CD4-positive, alpha-beta T cell (primary cell): ENCODE results near the gene ELFN1. TPM values are rescaled to one million over a fixed set of nuclear protein-coding genes. Genes with fewer than 3 reads are reported as not detected.

Experiments used
- ATAC-seq: fragments of 200-7000 bp; cut with Tn5 transposase; one replicate; pipeline ENCODE4 v1.10.0; 2022; ENCODE audit warnings: mild to moderate bottlenecking; ENCODE audit not compliant: poor library complexity
- CTCF ChIA-PET: fragments of 350-600 bp; sonication (Branson Sonifier 250); formaldehyde crosslinking; loops from one replicate; lab custom pipeline; 2021; ENCODE audit warnings: antibody characterized with exemption, inconsistent platforms; lab: Charles Lee
- POLR2A ChIA-PET: fragments of 350-600 bp; sonication (Branson Sonifier 250); formaldehyde crosslinking; loops from one replicate; lab custom pipeline; 2021; ENCODE audit warnings: antibody characterized with exemption, inconsistent platforms; lab: Charles Lee
- DNase-seq, 14 experiments: peaks; one replicate each; pipeline ENCODE4 v3.0.0-alpha.2; 2013 to 2020; ENCODE audit warnings: mixed read lengths in 2 of 14
- H3K27ac ChIP-seq, 2 donors: one replicate each; pipeline versions ENCODE4 v1.5.1 to v1.7.0; 2013; ENCODE audit warnings: low read length in 2 of 2, low read depth in 1 of 2, mild to moderate bottlenecking in 1 of 2
- H3K27me3 ChIP-seq, 2 experiments: 1 replicate in 1 of 2; 2 replicates in 1 of 2; pipeline versions ENCODE4 v1.6.1 to v1.7.0; 2013; ENCODE audit warnings: low read length in 2 of 2, control low read depth in 1 of 2, mild to moderate bottlenecking in 1 of 2, moderate library complexity in 1 of 2; ENCODE audit not compliant: insufficient read depth in 2 of 2, control insufficient read depth in 1 of 2
- H3K36me3 ChIP-seq: one replicate; pipeline ENCODE4 v1.6.1; 2013; ENCODE audit warnings: low read length, control low read depth; ENCODE audit not compliant: insufficient read depth
- H3K4me1 ChIP-seq: one replicate; pipeline ENCODE4 v1.6.1; 2013; ENCODE audit warnings: low read length, control low read depth; ENCODE audit not compliant: insufficient read depth
- H3K4me3 ChIP-seq: one replicate; pipeline ENCODE4 v1.5.1; 2013; ENCODE audit warnings: mild to moderate bottlenecking, low read length, moderate library complexity
- H3K9me3 ChIP-seq, 2 experiments: 1 replicate in 1 of 2; 2 replicates in 1 of 2; pipeline versions ENCODE4 v1.6.1 to v1.7.0; 2013; ENCODE audit warnings: low read length in 2 of 2, mild to moderate bottlenecking in 2 of 2, control low read depth in 1 of 2, moderate library complexity in 1 of 2; ENCODE audit not compliant: control insufficient read depth in 1 of 2, insufficient read depth in 1 of 2
- H3K27ac Mint-ChIP-seq: one replicate; pipeline ENCODE4 v1.8.0; 2020; ENCODE audit warnings: mixed read lengths
- H3K27me3 Mint-ChIP-seq: one replicate; pipeline ENCODE4 v1.8.0; 2021; ENCODE audit warnings: mixed read lengths
- H3K36me3 Mint-ChIP-seq: one replicate; pipeline ENCODE4 v1.8.0; 2021; ENCODE audit warnings: low read depth, mixed read lengths
- H3K4me1 Mint-ChIP-seq: one replicate; pipeline ENCODE4 v1.8.0; 2021; ENCODE audit warnings: low read depth, mixed read lengths
- H3K4me3 Mint-ChIP-seq: one replicate; pipeline ENCODE4 v1.8.0; 2020; ENCODE audit warnings: mild to moderate bottlenecking, mixed read lengths
- H3K9me3 Mint-ChIP-seq: one replicate; pipeline ENCODE4 v1.8.0; 2020; ENCODE audit warnings: mixed read lengths
- CTCF ChIP-seq: fragments of 200-600 bp; IDR thresholded peaks from one replicate; pipeline ENCODE4 v1.8.0; 2022; ENCODE audit warnings: antibody characterized with exemption, mild to moderate bottlenecking
- intact Hi-C, 2 experiments: fragments of 100-400 bp; cut with DNase I in 1 of 2; cut with micrococcal nuclease in 1 of 2; formaldehyde crosslinking; loops; one replicate each; pipeline versions ENCODE4 v1.15.1 to v1.9.0; 2023 to 2025; cut with DNase I, micrococcal nuclease
- total RNA-seq, 174 experiments: library from RNA in 2 of 174; stranded (reverse) in 2 of 174; gene quantifications; one replicate each; pipeline ENCODE4 v1.2.3 and lab custom pipeline; 2021 to 2026

Gene ELFN1
- total RNA-seq, 2 experiments from 2014 or later = not detected

GRCh38 chr7:1651891-1652290, 18.2 kb upstream of the ELFN1 start:
- no peak for ATAC-seq
- Mint-ChIP-seq H3K9me3 (no peaks in the 10 kb centered on the region), H3K27ac (no peak overlapping the region), H3K36me3 (no peaks in the 10 kb centered on the region), H3K27me3 (peaks cover 26% of the 10 kb centered on the region), H3K4me1 (no peaks in the 10 kb centered on the region), H3K4me3 (no peak overlapping the region)
- no peak overlapping the region for H3K27ac ChIP-seq
- POLR2A ChIA-PET = no interaction called here
- peaks cover 2 to 13% of the 10 kb centered on the region in 2 experiments for H3K27me3 ChIP-seq
- TF ChIP-seq CTCF = no peak
- intact Hi-C loops = no loop called here
- CTCF ChIA-PET = no interaction called here
- peaks cover 0 to 6% of the 10 kb centered on the region in 2 experiments for H3K9me3 ChIP-seq
- no peaks in the 10 kb centered on the region for H3K4me1 ChIP-seq
- H3K36me3 ChIP-seq = no peaks in the 10 kb centered on the region
- DNase-seq = no peak
- H3K4me3 ChIP-seq = no peak overlapping the region

GRCh38 chr7:1653500-1653899, 16.6 kb upstream of the ELFN1 start:
- Mint-ChIP-seq H3K4me3 (no peak overlapping the region), H3K27me3 (peaks cover 32% of the 10 kb centered on the region), H3K4me1 (no peaks in the 10 kb centered on the region), H3K27ac (no peak overlapping the region), H3K9me3 (no peaks in the 10 kb centered on the region), H3K36me3 (no peaks in the 10 kb centered on the region)
- no peak overlapping the region for H3K4me3 ChIP-seq
- ChIA-PET POLR2A (no interaction called here), CTCF (no interaction called here)
- no peak for DNase-seq
- H3K36me3 ChIP-seq = no peaks in the 10 kb centered on the region
- intact Hi-C loops = no loop called here
- peaks cover 0 to 6% of the 10 kb centered on the region in 2 experiments for H3K9me3 ChIP-seq
- peaks cover 0 to 16% of the 10 kb centered on the region in 2 experiments for H3K27me3 ChIP-seq
- no peak for ATAC-seq
- no peaks in the 10 kb centered on the region for H3K4me1 ChIP-seq
- no peak for TF ChIP-seq CTCF
- H3K27ac ChIP-seq = no peak overlapping the region

DNA sequence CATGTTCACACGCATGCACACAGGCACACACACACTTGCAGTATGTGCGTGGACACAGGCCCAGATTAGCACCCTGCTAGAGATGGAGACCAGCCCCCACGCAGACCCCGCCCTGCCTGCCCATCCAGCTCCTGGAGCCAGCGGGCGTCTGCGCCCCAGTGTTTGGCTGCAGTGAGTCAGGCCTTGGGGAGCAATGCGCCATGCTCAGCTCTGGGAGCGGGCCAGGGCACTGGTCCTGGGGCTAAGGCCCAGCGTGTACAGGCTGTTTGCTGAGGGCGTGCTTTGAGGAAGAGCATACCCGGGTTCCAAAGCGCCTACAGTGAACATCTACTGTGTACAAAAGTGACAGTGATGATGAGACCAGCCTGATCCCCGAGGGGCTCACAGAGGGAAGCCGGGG, 16.0 kb upstream of the ELFN1 start:
- no peak for TF ChIP-seq CTCF
- Histone ChIP-seq H3K27me3 (peaks cover 0 to 16% of the 10 kb centered on the region in 2 experiments), H3K9me3 (peaks cover 0 to 6% of the 10 kb centered on the region in 2 experiments), H3K4me3 (no peak overlapping the region), H3K27ac (no peak overlapping the region), H3K36me3 (no peaks in the 10 kb centered on the region), H3K4me1 (no peaks in the 10 kb centered on the region)
- Mint-ChIP-seq H3K9me3 (no peaks in the 10 kb centered on the region), H3K4me3 (no peak overlapping the region), H3K4me1 (no peaks in the 10 kb centered on the region), H3K27ac (no peak overlapping the region), H3K27me3 (peaks cover 32% of the 10 kb centered on the region), H3K36me3 (no peaks in the 10 kb centered on the region)
- ATAC-seq (no peak), DNase-seq (no peak)
- CTCF ChIA-PET = no interaction called here
- POLR2A ChIA-PET = no interaction called here
- intact Hi-C loops = no loop called here
